Measurements from ENCODE around the gene COX14. TPM values are rescaled to one million over a fixed set of nuclear protein-coding genes. Genes with fewer than 3 reads are reported as not detected.
"Not testable (repeated sequence)": the region's sequence is repeated elsewhere in the genome, so short reads cannot be mapped to it uniquely, and the experiment has no call there.

COX14 gene
- total RNA-seq, 2 donors from 2014 or later, result 139 to 181 TPM

DNA sequence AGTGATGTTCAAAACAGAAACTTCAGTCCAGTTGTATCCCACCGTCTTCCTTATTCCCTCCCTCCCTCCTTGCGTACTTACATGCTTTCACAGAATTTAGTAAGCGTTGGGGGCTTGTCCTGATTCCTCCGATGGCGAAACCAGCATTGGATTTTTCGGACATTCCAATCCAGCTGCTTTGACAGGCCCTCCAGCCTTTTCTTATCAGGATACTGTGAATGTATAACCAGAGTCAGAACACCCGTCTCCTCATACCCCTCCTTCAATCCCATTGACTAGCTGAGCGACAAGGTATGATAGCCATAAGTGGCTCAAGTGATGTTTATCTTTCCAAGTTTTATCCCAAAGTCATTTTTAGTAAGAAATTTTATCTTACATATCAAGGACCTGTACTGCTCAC, 31.0 kb downstream of the COX14 start:
- peaks cover 20% of the 10 kb centered on the region for H3K36me3 ChIP-seq

DNA sequence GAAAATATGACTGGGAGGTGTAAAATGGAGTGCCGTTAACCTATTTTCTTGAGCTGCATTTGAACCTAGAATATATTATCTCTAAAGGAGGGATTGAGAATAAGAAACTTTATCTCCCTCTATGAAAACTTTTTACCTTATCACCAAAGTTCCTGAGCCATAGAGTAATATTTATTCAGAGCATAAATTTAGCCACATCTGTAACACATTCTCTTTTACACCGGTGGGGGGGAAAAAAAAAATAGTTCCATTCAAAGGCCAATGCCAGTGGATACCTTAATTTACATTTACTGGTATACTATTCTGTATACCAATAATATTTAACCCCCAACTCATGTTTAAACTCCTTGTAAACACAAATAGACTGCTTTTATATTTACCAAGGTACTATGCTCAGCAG, 33.4 kb downstream of the COX14 start:
- TF ChIP-seq, protein P1, sequence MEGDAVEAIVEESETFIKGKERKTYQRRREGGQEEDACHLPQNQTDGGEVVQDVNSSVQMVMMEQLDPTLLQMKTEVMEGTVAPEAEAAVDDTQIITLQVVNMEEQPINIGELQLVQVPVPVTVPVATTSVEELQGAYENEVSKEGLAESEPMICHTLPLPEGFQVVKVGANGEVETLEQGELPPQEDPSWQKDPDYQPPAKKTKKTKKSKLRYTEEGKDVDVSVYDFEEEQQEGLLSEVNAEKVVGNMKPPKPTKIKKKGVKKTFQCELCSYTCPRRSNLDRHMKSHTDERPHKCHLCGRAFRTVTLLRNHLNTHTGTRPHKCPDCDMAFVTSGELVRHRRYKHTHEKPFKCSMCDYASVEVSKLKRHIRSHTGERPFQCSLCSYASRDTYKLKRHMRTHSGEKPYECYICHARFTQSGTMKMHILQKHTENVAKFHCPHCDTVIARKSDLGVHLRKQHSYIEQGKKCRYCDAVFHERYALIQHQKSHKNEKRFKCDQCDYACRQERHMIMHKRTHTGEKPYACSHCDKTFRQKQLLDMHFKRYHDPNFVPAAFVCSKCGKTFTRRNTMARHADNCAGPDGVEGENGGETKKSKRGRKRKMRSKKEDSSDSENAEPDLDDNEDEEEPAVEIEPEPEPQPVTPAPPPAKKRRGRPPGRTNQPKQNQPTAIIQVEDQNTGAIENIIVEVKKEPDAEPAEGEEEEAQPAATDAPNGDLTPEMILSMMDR (IDR thresholded peaks at IDR 0.05), result no peak
- no peak for DNase-seq (ENCODE audit: low spot score)
- Histone ChIP-seq H3K4me1 (peaks cover 0 to 3% of the 10 kb centered on the region in 2 donors), H3K9me3 (no peaks in the 10 kb centered on the region), H3K4me3 (no peak overlapping the region), H3K27me3 (no peaks in the 10 kb centered on the region), H3K36me3 (peaks cover 17% of the 10 kb centered on the region), H3K27ac (peak overlapping the region in 1 of 2 donors; percentile 37)

More for the DNA sequence above, 31.0 kb downstream of the COX14 start:
- Histone ChIP-seq H3K27me3 (no peaks in the 10 kb centered on the region), H3K27ac (no peak overlapping the region), H3K4me1 (no peaks in the 10 kb centered on the region), H3K4me3 (no peak overlapping the region), H3K9me3 (no peaks in the 10 kb centered on the region)
- no peak for DNase-seq (ENCODE audit: low spot score)
- TF ChIP-seq, protein P1 (IDR thresholded peaks at IDR 0.05), result no peak

DNA sequence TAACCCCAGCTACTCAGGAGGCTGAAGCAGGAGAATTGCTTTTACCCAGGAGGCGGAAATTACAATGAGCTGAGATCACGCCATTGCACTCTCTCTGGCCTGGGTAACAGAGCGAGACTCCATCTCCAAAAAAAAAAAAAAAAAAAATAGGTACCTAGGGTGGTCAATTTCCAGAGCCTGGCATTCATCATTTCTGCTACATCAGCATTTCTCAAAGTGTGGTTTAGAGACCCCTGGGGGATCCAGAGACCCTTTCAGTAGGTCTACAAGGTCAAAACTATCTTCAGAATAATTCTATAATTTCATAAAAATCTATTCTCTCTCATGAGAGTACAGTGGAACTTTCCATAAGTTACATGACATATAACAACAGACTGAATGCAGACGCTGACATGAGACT, 35.2 kb downstream of the COX14 start:
- TF ChIP-seq, protein P1 (IDR thresholded peaks at IDR 0.05), result no peak

DNA sequence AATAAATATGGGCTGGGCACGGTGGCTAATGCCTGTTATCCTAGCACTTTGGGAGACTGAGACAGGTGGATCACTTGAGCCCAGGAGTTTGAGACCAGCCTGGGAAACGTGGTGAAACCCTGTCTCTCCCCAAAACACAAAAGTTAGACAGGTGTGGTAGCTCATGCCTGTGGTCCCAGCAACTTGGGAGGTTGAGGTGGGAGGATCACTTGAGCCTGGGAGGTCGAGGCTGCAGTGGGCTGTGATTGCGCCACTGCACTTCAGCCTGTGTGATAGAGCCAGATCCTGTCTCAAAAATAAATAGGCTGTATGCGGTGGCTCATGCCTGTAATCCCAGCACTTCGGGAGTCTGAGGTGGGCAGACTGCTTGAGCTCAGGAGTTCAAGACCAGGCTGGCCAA, 36.0 kb downstream of the COX14 start:
- DNase-seq (ENCODE audit: low spot score); H3K36me3 ChIP-seq; H3K9me3 ChIP-seq; H3K27ac ChIP-seq; H3K27me3 ChIP-seq; H3K4me3 ChIP-seq: not testable (repeated sequence)
- peaks cover 0 to 11% of the 10 kb centered on the region in 2 donors for H3K4me1 ChIP-seq

More for the DNA sequence above, 35.2 kb downstream of the COX14 start:
- H3K27me3 ChIP-seq, result no peaks in the 10 kb centered on the region
- no peak overlapping the region for H3K27ac ChIP-seq
- no peak for DNase-seq (ENCODE audit: low spot score)
- no peaks in the 10 kb centered on the region for H3K9me3 ChIP-seq
- no peak overlapping the region for H3K4me3 ChIP-seq
- H3K36me3 ChIP-seq, result peaks cover under 1% of the 10 kb centered on the region
- peaks cover 0 to 11% of the 10 kb centered on the region in 2 donors for H3K4me1 ChIP-seq

DNA sequence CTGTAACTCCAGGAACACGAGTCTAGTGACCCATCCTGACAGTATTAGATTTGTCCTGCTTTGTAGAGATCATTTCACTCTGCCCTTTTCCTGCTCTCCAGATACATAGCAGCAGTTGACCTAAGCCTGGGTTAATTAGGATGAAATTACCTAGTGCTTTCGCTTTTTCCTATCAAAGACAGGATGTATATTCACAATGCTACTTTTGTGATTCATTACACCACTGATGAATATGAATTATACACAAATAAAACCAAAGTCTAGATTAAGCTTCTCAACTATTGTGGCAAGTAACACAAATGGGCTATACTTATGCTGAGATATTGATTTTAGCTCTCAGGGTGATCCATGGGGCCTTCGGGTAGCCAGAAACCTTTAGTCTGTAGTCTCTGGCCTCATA, 37.3 kb downstream of the COX14 start:
- TF ChIP-seq, protein P1 (IDR thresholded peaks at IDR 0.05), result no peak
- Histone ChIP-seq H3K4me3 (no peak overlapping the region), H3K4me1 (peaks cover 0 to 11% of the 10 kb centered on the region in 2 donors), H3K27ac (no peak overlapping the region), H3K27me3 (no peaks in the 10 kb centered on the region), H3K36me3 (no peaks in the 10 kb centered on the region), H3K9me3 (no peaks in the 10 kb centered on the region)
- DNase-seq (ENCODE audit: low spot score), result no peak

DNA sequence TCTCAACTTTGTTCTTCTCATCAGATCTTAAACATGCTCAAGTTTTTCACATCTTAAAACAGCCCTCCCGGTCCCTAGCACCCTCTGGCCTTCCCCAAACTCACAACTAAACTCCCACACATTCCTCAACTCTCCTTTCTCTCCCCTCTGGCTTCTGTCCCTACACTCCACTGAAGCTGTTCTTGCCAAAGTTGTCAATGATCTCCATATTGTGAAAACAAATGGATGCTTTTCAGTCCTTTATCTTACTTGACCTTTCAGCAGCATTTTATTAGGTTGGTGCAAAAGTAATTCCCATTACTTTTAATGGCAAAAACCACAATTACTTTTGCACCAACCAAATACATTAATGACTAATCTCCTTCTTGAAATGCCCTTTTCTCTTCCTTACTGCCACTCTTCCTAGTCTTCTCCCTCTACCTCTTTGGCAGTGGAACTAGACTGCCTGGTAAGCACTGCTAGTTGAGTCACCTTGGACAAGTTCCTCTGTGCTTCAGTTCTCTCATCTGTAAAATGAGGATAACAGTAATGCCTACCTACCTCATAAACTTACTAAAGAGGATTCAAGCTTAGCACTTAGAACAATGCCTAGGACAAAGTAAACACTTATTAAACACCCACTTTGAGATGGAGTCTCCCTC, 39.1 kb downstream of the COX14 start:
- TF ChIP-seq, protein P1 (IDR thresholded peaks at IDR 0.05), result no peak
- no peak overlapping the region for H3K27ac ChIP-seq
- no peaks in the 10 kb centered on the region for H3K9me3 ChIP-seq
- no peak for DNase-seq (ENCODE audit: low spot score)
- H3K4me3 ChIP-seq, result no peak overlapping the region
- peaks cover 0 to 11% of the 10 kb centered on the region in 2 donors for H3K4me1 ChIP-seq
- H3K27me3 ChIP-seq, result no peaks in the 10 kb centered on the region
- H3K36me3 ChIP-seq, result no peaks in the 10 kb centered on the region

DNA sequence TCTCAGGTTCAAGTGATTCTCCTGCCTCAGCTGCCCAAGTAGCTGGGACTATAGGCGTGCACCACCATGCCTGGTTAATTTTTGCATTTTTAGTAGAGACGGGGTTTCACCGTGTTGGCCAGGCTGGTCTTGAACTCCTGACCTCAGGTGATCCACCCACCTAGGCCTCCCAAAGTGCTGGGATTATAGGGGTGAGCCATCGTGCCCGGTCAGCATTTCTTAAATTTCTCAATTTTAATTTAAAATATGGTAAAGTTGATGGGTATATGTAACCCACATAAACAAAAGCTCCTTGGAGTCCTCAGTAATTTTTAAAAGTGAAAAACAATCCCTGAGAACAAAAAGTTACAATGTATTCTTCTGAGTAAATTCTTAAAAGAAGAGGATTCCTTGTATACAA, 42.9 kb downstream of the COX14 start:
- DNase-seq (ENCODE audit: low spot score), result not testable (repeated sequence)

More for the DNA sequence above, 42.9 kb downstream of the COX14 start:
- H3K36me3 ChIP-seq, H3K27me3 ChIP-seq, H3K4me1 ChIP-seq, H3K27ac ChIP-seq, H3K9me3 ChIP-seq, H3K4me3 ChIP-seq: not testable (repeated sequence)
